Left ventricle myocardium superior (tissue), 1 donor: ENCODE data around the gene BMP4. TPM values are rescaled to one million over a fixed set of nuclear protein-coding genes. Genes with fewer than 3 reads are reported as not detected.
"Not testable (repeated sequence)": the region's sequence is repeated elsewhere in the genome, so short reads cannot be mapped to it uniquely, and the experiment has no call there.

Experiments used
- ATAC-seq: fragments of 200-7000 bp; cut with Tn5 transposase; one replicate; pipeline ENCODE4 v1.9.1; 2020; ENCODE audit warnings: mild to moderate bottlenecking, moderate library complexity
- DNase-seq: peaks from one replicate; pipeline ENCODE4 v3.0.0-alpha.2; 2020
- intact Hi-C: fragments of 100-400 bp; cut with micrococcal nuclease; formaldehyde crosslinking; loops from one replicate; pipeline ENCODE4 v1.11.0; 2022
- long read RNA-seq: library from polyadenylated mRNA; unstranded; transcript quantifications from one replicate; pipeline ENCODE4 v2.0.0, GENCODE V29; 2021
- total RNA-seq: library from RNA; stranded (reverse); fragmentation: NEBNext Ultra II Directional; extraction: Animal tissue kit (Norgen Biotek cat#: 25700); gene quantifications from one replicate; pipeline ENCODE4 v1.2.1, GENCODE V29; 2021
- donor health status: DM: no; HTN: yes; CAD: no; lungs with severe emphysema.

BMP4 gene
- total RNA-seq, result 7.1 TPM
- long read RNA-seq, partial matches to known transcripts, result 0 of 8 reads
- long read RNA-seq, other reads (novel, unspliced or antisense), result 0 of 8 reads

GRCh38 chr14:53956427-53957201, at the start of gene BMP4:
Gene BMP4, minus strand, starts transcription at chr14:53956825. Its CDS starts 4,603 bp downstream, at chr14:53952222.
- peak; percentile 75 for ATAC-seq
- peak; percentile 91 for DNase-seq
- intact Hi-C loops, result no loop called here

DNA sequence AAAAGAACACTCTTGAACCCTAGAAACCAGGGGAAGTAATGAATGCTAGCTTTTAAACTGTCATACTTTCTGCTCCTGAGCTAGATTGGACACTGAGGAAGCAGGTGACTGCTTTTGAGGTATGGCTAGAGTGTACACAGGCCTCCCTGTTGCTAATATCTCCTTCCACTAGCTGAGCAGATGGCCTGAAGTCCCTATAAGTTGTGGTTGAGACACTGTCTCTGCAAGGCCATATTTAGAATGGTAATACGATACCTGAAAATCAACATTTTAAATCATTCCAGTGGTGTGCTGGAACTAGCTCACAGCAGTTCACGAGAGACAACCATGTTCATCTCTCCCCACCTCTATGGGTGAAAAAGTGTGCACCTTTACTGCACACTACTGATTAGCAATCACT, 46.4 kb upstream of the BMP4 start:
- DNase-seq (no peak), ATAC-seq (no peak)
- intact Hi-C loops, result no loop called here

GRCh38 chr14:54002653-54003052, 46.0 kb upstream of the BMP4 start:
- ATAC-seq (no peak), DNase-seq (no peak)
- intact Hi-C loops, result no loop called here

- ATAC-seq (no peak), DNase-seq (no peak)
- intact Hi-C loops, result no loop called here
These were observed 44.7 kb upstream of the BMP4 start for GRCh38 chr14:54001189-54001878.

DNA sequence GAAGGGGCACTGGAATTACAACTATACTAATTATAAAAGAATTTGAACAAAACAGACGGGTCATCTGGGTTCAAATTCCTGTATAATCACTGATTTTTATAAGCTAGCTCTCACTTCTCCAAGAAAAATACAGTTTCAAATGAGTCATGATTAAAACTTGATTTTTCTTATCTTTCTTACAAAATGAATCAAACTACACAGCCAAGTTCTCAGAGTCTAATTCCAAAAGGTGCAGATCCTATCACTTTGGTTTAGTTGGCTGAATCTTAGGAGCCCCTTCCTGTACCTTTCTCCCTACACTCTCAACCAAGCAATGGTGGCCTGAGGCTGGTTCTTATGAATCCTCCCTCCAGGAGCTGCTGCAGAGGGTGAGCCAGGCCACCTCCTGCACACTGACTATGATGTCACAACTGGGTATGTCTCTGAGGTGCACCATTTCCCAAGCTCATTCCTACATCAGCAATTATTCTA, 43.8 kb upstream of the BMP4 start:
- ATAC-seq (peak; percentile 22), DNase-seq (no peak)
- intact Hi-C loops, result no loop called here

- intact Hi-C loops, result no loop called here
- ATAC-seq, result no peak
- DNase-seq, result no peak
These were observed 42.5 kb upstream of the BMP4 start for GRCh38 chr14:53999061-53999488.

DNA sequence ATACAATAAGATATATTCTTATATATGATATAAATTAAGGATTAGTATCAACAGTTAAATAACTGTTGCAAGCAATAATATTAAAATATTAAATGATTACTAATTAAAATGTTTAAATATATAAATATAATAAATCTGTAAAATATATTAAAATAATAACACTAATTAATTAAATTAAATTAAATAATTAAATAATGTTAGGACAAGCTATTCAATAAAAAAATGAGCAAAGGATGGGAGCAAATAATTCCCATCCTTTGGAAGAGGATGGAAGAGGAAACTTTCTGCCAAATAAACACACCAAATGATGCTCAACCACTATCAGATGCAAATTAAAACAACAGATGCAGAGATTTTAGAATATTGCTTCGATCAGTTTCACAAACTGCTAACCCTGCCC, 39.4 kb upstream of the BMP4 start:
- intact Hi-C loops, result no loop called here
- DNase-seq (no peak), ATAC-seq (no peak)

- intact Hi-C loops, result no loop called here
- ATAC-seq (no peak), DNase-seq (no peak)
These were observed 37.4 kb upstream of the BMP4 start for GRCh38 chr14:53993920-53994607.

DNA sequence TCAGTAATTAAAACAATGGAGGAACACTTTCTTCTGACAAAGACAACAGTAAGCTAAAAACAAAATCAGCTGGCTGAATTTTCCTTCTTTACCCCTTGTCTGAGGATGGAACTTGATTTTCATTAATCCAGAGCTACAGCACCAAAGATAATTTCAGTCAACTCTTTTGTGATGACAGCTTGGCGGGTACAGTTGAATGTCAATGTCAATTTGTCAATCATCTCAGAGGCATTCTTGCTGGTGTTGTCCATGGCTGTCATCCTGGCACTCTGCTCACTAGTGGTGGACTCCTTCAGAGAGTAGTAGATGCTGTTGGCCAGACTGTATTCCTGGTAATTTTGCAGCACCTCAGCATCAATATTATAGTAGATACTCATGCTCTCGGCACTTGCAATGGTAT, 34.4 kb upstream of the BMP4 start:
- ATAC-seq (no peak), DNase-seq (no peak)
- intact Hi-C loops, result no loop called here

DNA sequence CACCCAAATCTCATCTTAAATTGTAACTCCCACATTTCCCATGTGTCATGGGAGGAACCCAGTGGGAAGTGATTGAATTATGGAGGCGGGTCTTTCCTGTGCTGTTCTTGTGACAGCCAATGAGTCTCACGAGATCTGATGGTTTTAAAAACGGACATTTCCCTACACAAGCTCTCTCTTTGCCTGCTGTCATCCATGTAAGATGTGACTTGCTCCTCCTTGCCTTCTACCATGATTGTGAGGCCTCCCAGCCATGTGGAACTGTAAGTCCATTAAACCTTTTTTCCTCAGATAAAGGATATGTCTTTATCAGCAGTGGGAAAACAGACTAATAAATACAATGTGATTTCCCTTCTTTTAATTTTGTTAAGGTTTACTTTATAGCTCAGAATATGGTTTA, 30.1 kb upstream of the BMP4 start:
- intact Hi-C loops, DNase-seq, ATAC-seq: not testable (repeated sequence)

DNA sequence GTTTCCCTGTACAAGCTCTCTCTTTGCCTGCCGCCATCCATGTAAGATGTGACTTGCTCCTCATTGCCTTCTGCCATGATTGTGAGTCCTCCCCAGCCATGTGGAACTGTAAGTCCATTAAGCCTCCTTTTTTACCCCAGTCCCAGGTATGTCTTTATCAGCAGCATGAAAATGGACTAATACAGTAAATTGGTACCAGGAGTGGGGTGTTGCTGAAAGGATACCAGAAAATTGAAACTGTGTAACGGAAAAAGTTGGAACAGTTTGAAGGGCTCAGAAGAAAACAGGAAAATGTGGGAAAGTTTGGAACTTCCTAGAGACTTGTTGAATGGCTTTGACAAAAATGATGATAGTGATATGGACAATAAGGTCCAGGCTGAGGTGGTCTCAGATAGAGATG, 28.3 kb upstream of the BMP4 start:
- DNase-seq, intact Hi-C loops, ATAC-seq: not testable (repeated sequence)

GRCh38 chr14:53983112-53983511, 26.5 kb upstream of the BMP4 start:
- DNase-seq (no peak), ATAC-seq (no peak)
- intact Hi-C loops, result no loop called here

DNA sequence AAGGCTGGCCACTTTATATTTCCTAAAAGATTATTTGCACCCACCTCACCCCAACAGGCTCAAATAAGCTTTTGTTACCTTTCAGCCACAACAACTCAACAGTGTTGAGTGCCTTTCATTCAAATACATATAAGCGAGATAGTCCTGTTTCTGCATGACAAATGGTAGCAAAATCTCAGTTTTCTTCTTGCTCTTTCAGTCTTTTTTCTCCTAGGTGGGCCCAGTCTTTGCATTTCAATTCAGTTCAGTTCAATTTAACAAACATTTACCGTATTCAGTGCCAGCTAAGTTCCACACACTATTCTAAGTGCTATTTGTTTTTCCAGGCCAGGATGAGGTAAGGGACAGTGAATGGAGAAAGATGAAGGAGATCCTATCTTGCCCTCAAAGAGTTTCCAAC, 25.9 kb upstream of the BMP4 start:
- no peak for ATAC-seq
- DNase-seq, result no peak
- intact Hi-C loops, result no loop called here

DNA sequence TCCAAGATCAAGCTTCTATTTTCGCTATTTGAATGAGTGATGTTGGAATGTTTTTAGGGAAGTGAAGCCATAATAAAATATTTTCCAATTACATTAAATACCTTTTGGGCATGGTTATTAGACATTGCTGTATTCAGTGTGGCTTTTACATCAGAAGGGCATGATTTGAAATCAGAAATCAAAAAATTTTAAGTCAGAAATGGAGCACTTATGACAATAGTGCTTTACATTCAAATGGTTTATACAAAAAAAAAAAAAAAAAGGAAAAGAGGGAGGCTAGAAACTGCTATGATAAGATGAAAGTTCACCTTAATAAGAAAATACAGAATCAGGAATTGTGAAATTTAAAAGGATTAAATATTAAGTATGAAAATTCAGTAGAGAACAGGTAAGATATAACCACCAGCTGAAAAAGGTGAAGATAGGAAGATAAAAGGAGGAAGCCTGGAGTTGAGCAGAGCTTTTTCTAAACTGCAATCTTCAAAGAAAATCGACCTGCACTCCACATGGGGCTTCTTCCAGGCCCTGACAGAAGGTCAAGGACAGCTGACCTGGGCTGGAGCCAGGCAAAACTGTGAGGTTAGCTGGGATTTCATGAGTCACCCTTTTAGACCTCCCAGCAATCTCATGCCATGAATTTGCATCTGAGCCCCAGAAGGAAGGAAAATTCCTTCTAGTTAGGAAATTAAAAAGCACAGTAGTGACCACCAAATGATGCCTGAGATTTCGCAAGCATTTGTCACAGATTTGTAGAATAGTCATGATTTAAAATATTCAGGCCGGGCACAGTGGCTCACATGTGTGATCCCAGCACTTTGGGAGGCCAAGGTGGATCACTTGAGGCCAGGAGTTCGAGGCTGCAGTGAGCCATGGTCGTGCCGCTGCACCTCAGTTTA, 23.4 kb upstream of the BMP4 start:
- intact Hi-C loops, result no loop called here
- ATAC-seq, result peak; percentile 68
- DNase-seq, result peak; percentile 57

GRCh38 chr14:53979113-53979681, 22.6 kb upstream of the BMP4 start:
- intact Hi-C loops, result no loop called here
- ATAC-seq (peak; percentile 72), DNase-seq (no peak)

DNA sequence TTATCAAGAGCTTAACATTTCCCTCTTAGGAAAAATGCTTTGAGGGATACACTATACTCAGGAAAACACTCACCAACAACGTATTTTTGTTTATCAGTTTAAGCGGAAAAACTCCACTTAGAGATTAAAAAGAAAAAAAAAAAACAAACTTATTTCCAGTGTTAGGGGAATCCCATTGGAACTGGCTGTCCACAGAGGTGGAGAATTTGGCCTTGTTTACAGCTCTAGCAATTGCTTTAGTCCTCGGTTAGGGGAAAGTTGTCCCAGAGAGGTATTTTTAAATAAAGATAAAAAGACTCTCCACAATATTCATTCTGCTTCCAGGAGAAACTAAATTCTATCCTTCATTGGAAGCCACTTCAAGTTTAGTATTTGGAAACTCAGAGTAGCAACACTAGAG, 21.6 kb upstream of the BMP4 start:
- intact Hi-C loops, result no loop called here
- DNase-seq (no peak), ATAC-seq (peak; percentile 36)

GRCh38 chr14:53975444-53975843, 18.8 kb upstream of the BMP4 start:
- intact Hi-C loops, result no loop called here
- DNase-seq (no peak), ATAC-seq (no peak)

GRCh38 chr14:53971521-53971920, 14.9 kb upstream of the BMP4 start:
- DNase-seq, result no peak
- intact Hi-C loops, result no loop called here
- no peak for ATAC-seq

- intact Hi-C loops, result no loop called here
- no peak for ATAC-seq
These were observed 12.7 kb upstream of the BMP4 start for GRCh38 chr14:53969326-53969725.

More at GRCh38 chr14:53969326-53969725, 12.7 kb upstream of the BMP4 start:
- DNase-seq, result no peak
